ENCODE measurements around the gene IGFBP2.

The IGFBP2 gene

GRCh38 chr2:216671081-216671411, 37.8 kb downstream of the IGFBP2 start:
- H3K27me3 ChIP-seq (ENCODE audit: control insufficient read depth in 1 of 2, insufficient read depth in 2 of 2, low read length in 2 of 2) = no peaks in the 10 kb centered on the region
- peaks cover 29% of the 10 kb centered on the region for H3K36me3 ChIP-seq (ENCODE audit: insufficient read depth, low read length)
- H3K4me3 ChIP-seq (ENCODE audit: low read depth in 1 of 2, low read length in 2 of 2) = no peak overlapping the region
- H3K9me3 ChIP-seq (ENCODE audit: low read length) = no peaks in the 10 kb centered on the region
- H3K4me1 ChIP-seq (ENCODE audit: insufficient read depth, low read length) = peaks cover 5% of the 10 kb centered on the region
- H3K9ac ChIP-seq (ENCODE audit: low read length) = no peak overlapping the region
- H3K27ac ChIP-seq (ENCODE audit: low read depth, low read length) = no peak overlapping the region

DNA sequence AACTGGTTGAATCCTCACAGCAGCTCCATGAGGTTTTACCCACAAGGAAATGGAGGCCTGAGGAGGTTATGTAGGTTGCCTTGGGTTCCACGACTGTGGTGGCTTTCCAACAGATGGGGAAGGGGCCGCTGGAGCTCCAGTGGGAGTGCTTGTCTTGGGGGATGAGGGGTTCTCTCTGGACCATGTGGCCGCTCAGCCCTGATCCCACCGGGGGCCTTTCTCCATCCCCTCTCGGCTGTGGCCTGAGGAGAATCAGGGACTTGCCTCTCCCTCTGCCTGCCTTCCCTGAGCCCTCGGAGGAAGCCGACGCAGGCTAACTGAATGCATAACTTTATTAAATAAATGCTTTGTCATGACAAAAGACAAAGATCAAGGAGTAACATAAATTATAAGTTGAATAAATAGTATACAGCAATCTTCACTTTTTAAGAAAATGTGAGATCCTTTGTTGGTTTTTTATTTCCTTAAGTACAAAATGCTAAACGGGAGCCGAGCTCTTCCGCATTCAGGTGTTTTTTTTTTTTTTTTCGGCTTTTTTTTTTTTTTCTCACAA, 38.6 kb downstream of the IGFBP2 start:
- no peak overlapping the region for H3K4me3 ChIP-seq (ENCODE audit: low read depth in 1 of 2, low read length in 2 of 2)
- H3K9ac ChIP-seq (ENCODE audit: low read length) = no peak overlapping the region
- no peak overlapping the region for H3K27ac ChIP-seq (ENCODE audit: low read depth, low read length)
- no peaks in the 10 kb centered on the region for H3K9me3 ChIP-seq (ENCODE audit: low read length)
- H3K36me3 ChIP-seq (ENCODE audit: insufficient read depth, low read length) = peaks cover 35% of the 10 kb centered on the region
- H3K27me3 ChIP-seq (ENCODE audit: control insufficient read depth in 1 of 2, insufficient read depth in 2 of 2, low read length in 2 of 2) = no peaks in the 10 kb centered on the region
- H3K4me1 ChIP-seq (ENCODE audit: insufficient read depth, low read length) = peaks cover 3% of the 10 kb centered on the region

DNA sequence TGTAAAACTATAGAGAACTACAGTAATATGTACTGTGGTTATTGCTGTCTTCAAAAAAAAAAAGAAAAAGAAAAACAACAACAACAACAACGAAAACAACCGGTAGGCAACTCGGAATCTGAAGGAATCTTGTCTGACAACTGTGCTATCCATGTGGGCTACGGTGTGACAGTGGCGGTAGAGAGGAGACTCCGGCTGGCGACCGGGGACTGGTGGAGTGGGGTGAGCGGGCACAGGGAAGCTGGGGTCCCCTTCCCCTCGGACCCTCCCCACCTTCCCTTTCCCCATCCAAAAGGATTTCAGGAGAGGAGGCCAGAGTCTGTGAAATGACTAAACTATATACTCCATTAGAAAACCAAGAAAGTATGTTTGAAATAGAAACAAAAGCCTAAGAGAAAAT, 39.2 kb downstream of the IGFBP2 start:
- Histone ChIP-seq H3K27ac (ENCODE audit: low read depth, low read length) (no peak overlapping the region), H3K4me1 (ENCODE audit: insufficient read depth, low read length) (peaks cover 3% of the 10 kb centered on the region), H3K36me3 (ENCODE audit: insufficient read depth, low read length) (peaks cover 41% of the 10 kb centered on the region), H3K4me3 (ENCODE audit: low read depth in 1 of 2, low read length in 2 of 2) (no peak overlapping the region), H3K9ac (ENCODE audit: low read length) (no peak overlapping the region), H3K27me3 (ENCODE audit: control insufficient read depth in 1 of 2, insufficient read depth in 2 of 2, low read length in 2 of 2) (no peaks in the 10 kb centered on the region), H3K9me3 (ENCODE audit: low read length) (no peaks in the 10 kb centered on the region)

DNA sequence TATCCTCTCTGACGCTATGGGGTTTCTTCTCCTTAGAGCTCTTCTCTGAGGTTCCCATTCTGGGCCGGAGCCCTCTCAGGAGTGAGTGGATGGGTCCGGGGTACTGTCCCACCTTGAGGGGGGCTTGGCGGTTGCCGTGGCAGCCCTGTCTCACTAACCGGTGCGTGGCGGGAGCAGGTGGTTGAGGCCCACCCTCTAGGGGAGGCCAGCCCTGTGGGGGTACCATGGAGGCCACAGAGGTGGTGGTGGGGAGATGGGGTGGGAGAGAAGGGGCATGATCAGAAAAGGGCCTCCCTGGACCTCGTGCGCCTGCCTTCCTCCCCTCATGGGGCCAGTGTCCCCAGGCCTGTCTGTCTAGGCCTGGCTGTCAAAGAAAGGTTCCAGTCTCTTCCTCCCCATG, 39.8 kb downstream of the IGFBP2 start:
- Histone ChIP-seq H3K9me3 (ENCODE audit: low read length) (no peaks in the 10 kb centered on the region), H3K9ac (ENCODE audit: low read length) (no peak overlapping the region), H3K36me3 (ENCODE audit: insufficient read depth, low read length) (peaks cover 46% of the 10 kb centered on the region), H3K27ac (ENCODE audit: low read depth, low read length) (no peak overlapping the region), H3K4me1 (ENCODE audit: insufficient read depth, low read length) (peaks cover 3% of the 10 kb centered on the region), H3K27me3 (ENCODE audit: control insufficient read depth in 1 of 2, insufficient read depth in 2 of 2, low read length in 2 of 2) (no peaks in the 10 kb centered on the region), H3K4me3 (ENCODE audit: low read depth in 1 of 2, low read length in 2 of 2) (no peak overlapping the region)

DNA sequence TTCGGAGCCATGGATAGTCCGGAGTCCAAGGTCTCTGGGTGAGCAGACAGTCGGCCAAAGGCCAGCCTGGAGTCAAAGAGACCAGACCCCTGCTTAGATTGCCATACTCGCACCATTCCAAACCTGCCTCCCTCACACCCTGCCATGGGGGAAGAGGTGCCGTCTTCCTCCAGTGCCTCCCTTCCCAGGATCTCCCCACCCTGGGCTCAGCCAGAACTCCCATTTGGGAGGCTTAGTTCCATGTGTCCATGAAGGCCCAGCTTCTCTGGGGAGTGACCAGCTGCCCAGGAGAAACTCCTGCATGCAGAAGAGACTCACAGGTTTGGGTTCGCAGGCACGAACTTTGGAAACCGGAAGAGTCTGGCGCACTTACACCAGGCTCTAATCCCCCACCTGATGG, 40.4 kb downstream of the IGFBP2 start:
- Histone ChIP-seq H3K4me1 (ENCODE audit: insufficient read depth, low read length) (peaks cover 3% of the 10 kb centered on the region), H3K9ac (ENCODE audit: low read length) (no peak overlapping the region), H3K9me3 (ENCODE audit: low read length) (no peaks in the 10 kb centered on the region), H3K36me3 (ENCODE audit: insufficient read depth, low read length) (peaks cover 52% of the 10 kb centered on the region), H3K27me3 (ENCODE audit: control insufficient read depth in 1 of 2, insufficient read depth in 2 of 2, low read length in 2 of 2) (no peaks in the 10 kb centered on the region), H3K27ac (ENCODE audit: low read depth, low read length) (no peak overlapping the region), H3K4me3 (ENCODE audit: low read depth in 1 of 2, low read length in 2 of 2) (no peak overlapping the region)

DNA sequence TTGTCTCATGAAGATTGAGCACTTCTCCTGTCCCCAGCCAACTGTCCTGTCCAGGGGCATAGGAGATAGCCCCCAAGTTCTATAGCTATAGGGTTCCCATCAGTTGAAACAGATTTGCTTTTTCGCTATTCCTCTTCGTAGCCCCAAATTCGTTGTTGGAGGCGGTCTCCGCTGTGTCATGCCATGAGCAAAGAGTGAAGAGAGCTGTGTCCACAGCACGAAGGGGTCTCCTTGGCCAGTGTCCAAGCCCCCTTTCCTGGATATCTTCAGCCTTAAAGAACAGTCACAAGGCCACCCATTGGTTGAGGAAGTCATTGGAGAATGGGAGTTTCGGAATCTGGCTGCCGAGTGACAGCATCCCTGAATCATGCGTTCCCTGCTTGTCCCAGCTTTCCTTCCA, 41.2 kb downstream of the IGFBP2 start:
- Histone ChIP-seq H3K9ac (ENCODE audit: low read length) (no peak overlapping the region), H3K27ac (ENCODE audit: low read depth, low read length) (no peak overlapping the region), H3K4me3 (ENCODE audit: low read depth in 1 of 2, low read length in 2 of 2) (no peak overlapping the region), H3K4me1 (ENCODE audit: insufficient read depth, low read length) (peaks cover 6% of the 10 kb centered on the region), H3K36me3 (ENCODE audit: insufficient read depth, low read length) (peaks cover 60% of the 10 kb centered on the region), H3K27me3 (ENCODE audit: control insufficient read depth in 1 of 2, insufficient read depth in 2 of 2, low read length in 2 of 2) (no peaks in the 10 kb centered on the region), H3K9me3 (ENCODE audit: low read length) (no peaks in the 10 kb centered on the region)

- H3K27me3 ChIP-seq (ENCODE audit: control insufficient read depth in 1 of 2, insufficient read depth in 2 of 2, low read length in 2 of 2) = no peaks in the 10 kb centered on the region
- no peak overlapping the region for H3K27ac ChIP-seq (ENCODE audit: low read depth, low read length)
- H3K36me3 ChIP-seq (ENCODE audit: insufficient read depth, low read length) = peaks cover 72% of the 10 kb centered on the region
- no peak overlapping the region for H3K9ac ChIP-seq (ENCODE audit: low read length)
- no peaks in the 10 kb centered on the region for H3K9me3 ChIP-seq (ENCODE audit: low read length)
- H3K4me3 ChIP-seq (ENCODE audit: low read depth in 1 of 2, low read length in 2 of 2) = no peak overlapping the region
- H3K4me1 ChIP-seq (ENCODE audit: insufficient read depth, low read length) = peaks cover 28% of the 10 kb centered on the region
These were observed 43.4 kb downstream of the IGFBP2 start for GRCh38 chr2:216676630-216677029.

DNA sequence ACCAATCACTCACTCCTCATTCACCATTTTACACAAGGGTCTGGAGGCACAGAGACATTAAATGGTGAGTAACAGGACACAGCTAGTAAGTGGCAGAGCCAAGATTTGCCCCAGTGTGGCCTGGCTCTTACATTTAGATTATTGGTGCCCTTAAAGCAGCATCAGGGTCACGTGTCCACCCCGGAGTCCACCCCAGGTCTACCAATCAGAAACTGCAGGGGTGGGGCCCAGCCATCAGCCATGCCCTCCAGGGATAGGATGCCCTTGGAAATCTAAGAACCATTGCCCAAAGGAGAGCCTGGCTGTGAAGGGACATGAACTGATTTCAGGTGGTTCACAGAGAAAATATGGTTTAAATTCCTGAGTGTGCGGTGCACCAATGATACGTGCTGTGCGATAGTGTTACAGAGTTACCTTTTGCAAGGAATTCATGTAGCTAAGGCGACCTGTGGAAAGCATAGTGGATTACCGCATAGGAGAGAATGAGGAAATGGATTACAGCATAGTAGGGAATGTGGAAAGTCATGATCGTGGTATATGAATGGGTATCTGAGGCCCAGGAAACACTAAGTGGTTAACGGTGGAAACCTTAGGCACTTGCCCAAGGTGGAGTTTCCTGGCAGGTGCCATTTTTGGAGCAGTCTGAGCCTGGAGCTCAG, 44.3 kb downstream of the IGFBP2 start:
- Histone ChIP-seq H3K4me1 (ENCODE audit: insufficient read depth, low read length) (peaks cover 35% of the 10 kb centered on the region), H3K27ac (ENCODE audit: low read depth, low read length) (no peak overlapping the region)

GRCh38 chr2:216678098-216678465, 44.9 kb downstream of the IGFBP2 start:
- Histone ChIP-seq H3K9ac (ENCODE audit: low read length) (no peak overlapping the region), H3K4me1 (ENCODE audit: insufficient read depth, low read length) (peaks cover 38% of the 10 kb centered on the region), H3K27me3 (ENCODE audit: control insufficient read depth in 1 of 2, insufficient read depth in 2 of 2, low read length in 2 of 2) (no peaks in the 10 kb centered on the region), H3K27ac (ENCODE audit: low read depth, low read length) (no peak overlapping the region), H3K36me3 (ENCODE audit: insufficient read depth, low read length) (peaks cover 78% of the 10 kb centered on the region), H3K4me3 (ENCODE audit: low read depth in 1 of 2, low read length in 2 of 2) (no peak overlapping the region), H3K9me3 (ENCODE audit: low read length) (no peaks in the 10 kb centered on the region)

More for the DNA sequence above, 44.3 kb downstream of the IGFBP2 start:
- Histone ChIP-seq H3K4me3 (ENCODE audit: low read depth in 1 of 2, low read length in 2 of 2) (no peak overlapping the region), H3K36me3 (ENCODE audit: insufficient read depth, low read length) (peaks cover 78% of the 10 kb centered on the region), H3K9me3 (ENCODE audit: low read length) (no peaks in the 10 kb centered on the region), H3K9ac (ENCODE audit: low read length) (no peak overlapping the region), H3K27me3 (ENCODE audit: control insufficient read depth in 1 of 2, insufficient read depth in 2 of 2, low read length in 2 of 2) (no peaks in the 10 kb centered on the region)

- peaks cover 78% of the 10 kb centered on the region for H3K36me3 ChIP-seq (ENCODE audit: insufficient read depth, low read length)
- peaks cover 48% of the 10 kb centered on the region for H3K4me1 ChIP-seq (ENCODE audit: insufficient read depth, low read length)
These were observed 45.8 kb downstream of the IGFBP2 start for GRCh38 chr2:216678813-216679657.

DNA sequence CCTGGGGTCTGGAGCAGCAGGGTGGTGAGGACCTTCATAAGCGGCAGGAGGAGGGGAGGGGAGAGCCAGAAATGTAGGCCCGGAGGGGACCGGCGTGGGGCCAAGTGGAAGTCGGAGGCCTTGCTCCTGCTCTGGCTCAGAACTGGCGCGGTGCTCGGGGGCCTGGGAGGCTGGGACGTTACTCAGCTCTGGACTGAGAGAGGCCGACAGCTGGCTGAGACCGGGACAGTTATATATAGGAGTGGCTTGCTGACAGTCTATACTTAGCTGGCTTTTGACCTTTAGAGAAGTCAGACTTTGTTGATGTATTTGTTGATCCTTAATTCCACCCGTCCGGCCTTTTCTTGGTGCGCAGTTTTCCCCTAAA, 46.4 kb downstream of the IGFBP2 start:
- H3K9ac ChIP-seq (ENCODE audit: low read length) = no peak overlapping the region
- H3K9me3 ChIP-seq (ENCODE audit: low read length) = no peaks in the 10 kb centered on the region
- no peak overlapping the region for H3K4me3 ChIP-seq (ENCODE audit: low read depth in 1 of 2, low read length in 2 of 2)
- peaks cover 77% of the 10 kb centered on the region for H3K36me3 ChIP-seq (ENCODE audit: insufficient read depth, low read length)
- peak overlapping the region; percentile 66 for H3K27ac ChIP-seq (ENCODE audit: low read depth, low read length)
- no peaks in the 10 kb centered on the region for H3K27me3 ChIP-seq (ENCODE audit: control insufficient read depth in 1 of 2, insufficient read depth in 2 of 2, low read length in 2 of 2)
- H3K4me1 ChIP-seq (ENCODE audit: insufficient read depth, low read length) = peaks cover 54% of the 10 kb centered on the region

More at GRCh38 chr2:216678813-216679657, 45.8 kb downstream of the IGFBP2 start:
- H3K9ac ChIP-seq (ENCODE audit: low read length) = no peak overlapping the region
- peak overlapping the region; percentile 66 for H3K27ac ChIP-seq (ENCODE audit: low read depth, low read length)
- H3K9me3 ChIP-seq (ENCODE audit: low read length) = no peaks in the 10 kb centered on the region
- H3K4me3 ChIP-seq (ENCODE audit: low read depth in 1 of 2, low read length in 2 of 2) = no peak overlapping the region
- no peaks in the 10 kb centered on the region for H3K27me3 ChIP-seq (ENCODE audit: control insufficient read depth in 1 of 2, insufficient read depth in 2 of 2, low read length in 2 of 2)

All from muscle layer of colon (tissue), 2 donors.